K562 (cell line): ENCODE results near the gene CHCHD6. TPM values are rescaled to one million over a fixed set of nuclear protein-coding genes. Genes with fewer than 3 reads are reported as not detected.

Experiments
- ATAC-seq: fragments of 200-7000 bp; cut with Tn5 transposase; 3 replicates; pipeline ENCODE4 v1.9.1; 2020; ENCODE audit warnings: moderate library complexity
- BruUV-seq: library from RNA; stranded (reverse); fragments of 400-500 nt; replicated peaks from 2 replicates; lab custom pipeline; 2021; lab: Mats Ljungman, UMichigan
- CTCF ChIA-PET: fragments of 300-600 bp; formaldehyde crosslinking; extraction: SDS; loops from one replicate; lab custom pipeline; 2021; ENCODE audit warnings: low intra/inter-chr PET ratio; lab: Yijun Ruan, JAX
- POLR2A ChIA-PET: fragments of 300-600, 350-650 bp; sonication (Branson Sonifier 250); formaldehyde crosslinking; extraction: SDS; loops from one replicate; lab custom pipeline; 2021; ENCODE audit warnings: antibody characterized with exemption, inconsistent platforms; lab: Yijun Ruan, JAX
- DNase-seq, 4 experiments: peaks; one replicate each; pipeline versions ENCODE4 v3.0.0 to v3.0.0-alpha.2; 2011 to 2018; ENCODE audit warnings: low spot score in 3 of 4, mixed read lengths in 3 of 4; ENCODE audit errors: extremely low read depth in 1 of 4
- FAIRE-seq: peaks from 2 replicates; lab custom pipeline; 2011; peaks lifted over from hg19 to GRCh38; lab: Jason Lieb, UNC
- H2AFZ ChIP-seq: 2 replicates; pipeline ENCODE4 v1.6.0; 2011; ENCODE audit warnings: low read depth, low read length, control low read depth, inconsistent platforms
- H3K27ac ChIP-seq: fragments of 200-600 bp; 3 replicates; pipeline ENCODE4 v1.8.0; 2011; ENCODE audit warnings: low read depth, mild to moderate bottlenecking, control low read depth, inconsistent platforms, low read length, moderate library complexity, mixed read lengths; ENCODE audit errors: extremely low read depth
- H3K27me3 ChIP-seq, 2 experiments: fragments of 300-600 bp in 1 of 2; 2 replicates in 1 of 2; 3 replicates in 1 of 2; pipeline versions ENCODE4 v1.6.0 to v1.8.0; 2011; ENCODE audit warnings: inconsistent platforms in 2 of 2, low read length in 2 of 2, mild to moderate bottlenecking in 1 of 2, mixed read lengths in 1 of 2, moderate library complexity in 1 of 2; ENCODE audit not compliant: control insufficient read depth in 2 of 2, insufficient read depth in 2 of 2
- H3K36me3 ChIP-seq: fragments of 300-600 bp; 3 replicates; pipeline ENCODE4 v1.8.0; 2011; ENCODE audit warnings: mild to moderate bottlenecking, low read length, inconsistent platforms; ENCODE audit not compliant: control insufficient read depth, insufficient read depth
- H3K4me1 ChIP-seq, 2 experiments: fragments of 200-600 bp in 1 of 2; replicated peaks in 1 of 2; 2 replicates in 1 of 2; 3 replicates in 1 of 2; pipeline versions ENCODE4 v1.5.1 to v1.8.0; 2011; ENCODE audit warnings: inconsistent platforms in 2 of 2, low read length in 2 of 2, mild to moderate bottlenecking in 1 of 2, mixed read lengths in 1 of 2, moderate library complexity in 1 of 2; ENCODE audit not compliant: control insufficient read depth in 2 of 2, insufficient read depth in 2 of 2
- H3K4me2 ChIP-seq: 2 replicates; pipeline ENCODE4 v1.6.1; 2011; ENCODE audit warnings: low read length, control low read depth, inconsistent platforms, mixed read lengths; ENCODE audit not compliant: insufficient read depth
- H3K4me3 ChIP-seq: fragments of 200-600 bp; sonication (generic), shearing (Covaris generic); 2 replicates; pipeline ENCODE4 v1.5.1; 2016; ENCODE audit warnings: control low read depth, inconsistent platforms
- H3K79me2 ChIP-seq: fragments of 200-600 bp; 3 replicates; pipeline ENCODE4 v1.8.0; 2011; ENCODE audit warnings: low read length, inconsistent platforms; ENCODE audit not compliant: control insufficient read depth, insufficient read depth
- H3K9ac ChIP-seq, 2 experiments: 2 replicates each; pipeline versions ENCODE4 v1.6.0 to v1.6.1; 2011; ENCODE audit warnings: low read depth in 2 of 2, low read length in 2 of 2, control low read depth in 1 of 2, inconsistent platforms in 1 of 2, mild to moderate bottlenecking in 1 of 2, mixed read lengths in 1 of 2; ENCODE audit not compliant: insufficient read depth in 1 of 2
- H3K9me1 ChIP-seq: one replicate; pipeline ENCODE4 v1.6.0; 2011; ENCODE audit warnings: inconsistent platforms, mild to moderate bottlenecking, low read length, moderate library complexity; ENCODE audit not compliant: control insufficient read depth, insufficient read depth
- H3K9me3 ChIP-seq: replicated peaks from 2 replicates; pipeline ENCODE4 v1.5.1; 2011; ENCODE audit warnings: low read depth, low read length, inconsistent platforms; ENCODE audit not compliant: control insufficient read depth, insufficient read depth
- H4K20me1 ChIP-seq: replicated peaks from 2 replicates; pipeline ENCODE4 v1.6.1; 2011; ENCODE audit warnings: low read length, inconsistent platforms, mixed read lengths; ENCODE audit not compliant: control insufficient read depth, insufficient read depth
- BACH1 ChIP-seq: fragments of 200-800 bp; sonication (Bioruptor generic); IDR thresholded peaks from 2 replicates; pipeline ENCODE4 v1.6.1; 2016; ENCODE audit warnings: missing genetic modification characterization, missing compliant biosample characterization
- BRD4 ChIP-seq: fragments of 200-600 bp; sonication (generic); IDR thresholded peaks from 2 replicates; pipeline ENCODE4 v1.6.1; 2017; ENCODE audit warnings: inconsistent platforms
- CC2D1A ChIP-seq: fragments of 450-650 bp; IDR thresholded peaks from 2 replicates; pipeline ENCODE4 v1.6.1; 2017; ENCODE audit warnings: mild to moderate bottlenecking
- CEBPB ChIP-seq: fragments of 450-650 bp; IDR thresholded peaks from 2 replicates; pipeline ENCODE4 v1.6.1; 2016; ENCODE audit warnings: missing genetic modification characterization, missing compliant biosample characterization
- ESRRA ChIP-seq: fragments of 450-650 bp; IDR thresholded peaks from 2 replicates; pipeline ENCODE4 v1.6.1; 2014; ENCODE audit warnings: low read depth, mild to moderate bottlenecking, moderate library complexity, borderline replicate concordance
- HDGF ChIP-seq: fragments of 450-650 bp; IDR thresholded peaks from 2 replicates; pipeline ENCODE4 v1.6.1; 2016
- HEY1 ChIP-seq: fragments of 250-450 bp; sonication (Bioruptor Pico); IDR thresholded peaks from 2 replicates; pipeline ENCODE4 v1.5.0; 2020; ENCODE audit warnings: mild to moderate bottlenecking, moderate library complexity, borderline replicate concordance
- HSF4 ChIP-seq: fragments of 250-450 bp; sonication (Bioruptor Pico); IDR thresholded peaks from 2 replicates; pipeline ENCODE4 v2.1.2; 2022; ENCODE audit warnings: mild to moderate bottlenecking, moderate library complexity, borderline replicate concordance
- JUN ChIP-seq, 2 experiments: sonication (generic) in 1 of 2; formaldehyde crosslinking in 1 of 2; IDR thresholded peaks; 2 replicates each; pipeline versions ENCODE4 v1.6.1 to v1.8.0; 2012 to 2022; ENCODE audit warnings: borderline replicate concordance in 2 of 2, mild to moderate bottlenecking in 2 of 2, improper control_type of control experiment in 1 of 2, low read depth in 1 of 2, low read length in 1 of 2, missing genetic modification reagents in 1 of 2
- MYC ChIP-seq, 2 experiments: fragments of 250-450 bp in 1 of 2; sonication (Bioruptor Pico) in 1 of 2; IDR thresholded peaks; 2 replicates each; pipeline versions ENCODE4 v1.5.1 to v1.6.1; 2012 to 2021; ENCODE audit warnings: low read depth in 2 of 2, borderline replicate concordance in 1 of 2, improper control_type of control experiment in 1 of 2, low read length in 1 of 2, mild to moderate bottlenecking in 1 of 2, moderate library complexity in 1 of 2
- MYNN ChIP-seq, 2 experiments: sonication (generic); formaldehyde crosslinking in 1 of 2; IDR thresholded peaks; 2 replicates each; pipeline versions ENCODE4 v1.5.0 to v1.6.1; 2016 to 2020; ENCODE audit warnings: antibody characterized with exemption in 1 of 2, missing genetic modification reagents in 1 of 2
- PRPF4 ChIP-seq: fragments of 200-400 bp; formaldehyde crosslinking; IDR thresholded peaks from one replicate; pipeline ENCODE4 v1.6.1; 2017; ENCODE audit warnings: low read length, low read depth, mild to moderate bottlenecking; ENCODE audit not compliant: insufficient read depth, poor library complexity, severe bottlenecking
- RBBP5 ChIP-seq: fragments of 200-600 bp; sonication (generic); IDR thresholded peaks from 2 replicates; pipeline ENCODE4 v1.6.1; 2012; ENCODE audit warnings: borderline replicate concordance, mild to moderate bottlenecking, low read length, control low read depth, inconsistent platforms; ENCODE audit not compliant: insufficient read depth, poor library complexity, severe bottlenecking
- TAF1 ChIP-seq: IDR thresholded peaks from 2 replicates; pipeline ENCODE4 v1.6.1; 2011; ENCODE audit warnings: mild to moderate bottlenecking, low read length, moderate library complexity; ENCODE audit not compliant: insufficient read depth, control insufficient read depth, severe bottlenecking; ENCODE audit errors: extremely low read depth
- ZBTB49 ChIP-seq: sonication (generic); formaldehyde crosslinking; IDR thresholded peaks from 2 replicates; pipeline ENCODE4 v1.8.0; 2022; ENCODE audit warnings: missing genetic modification reagents, mild to moderate bottlenecking, borderline replicate concordance
- WGBS: fragments of 100-300 bp; shearing (Covaris generic); methylation state at CpG from one replicate; pipeline ENCODE4 v1.1.6; 2016; ENCODE audit warnings: low coverage, mixed read lengths; ENCODE audit not compliant: insufficient coverage; ENCODE audit errors: missing lambda C conversion rate; 5-methylcytosine and 5-hydroxymethylcytosine counted together
- in situ Hi-C: fragments of 300-500 bp; cut with MboI; formaldehyde crosslinking; loops from 4 replicates; pipeline ENCODE4 v1.15.0; 2018; ENCODE audit warnings: inconsistent platforms, mixed read lengths
- intact Hi-C: fragments of 100-400 bp; cut with micrococcal nuclease; formaldehyde crosslinking; loops from 2 replicates; pipeline ENCODE4 v1.14.2; 2022
- polyA plus RNA-seq, 8 experiments: library from polyadenylated mRNA; depleted of rRNA in 4 of 8; stranded (reverse) in 5 of 8; unstranded in 3 of 8; fragments of >200 nt; fragmentation: Nextera tagmentation in 2 of 8; fragmentation: Illumina TruSeq in 1 of 8; extraction: Ambion mirVana in 2 of 8; extraction: Trizol in 1 of 8; gene quantifications; 2 replicates each; pipeline versions ENCODE4 v1.2.1 to v1.2.3, GENCODE V29; 2011 to 2014; ENCODE audit warnings: inconsistent platforms in 1 of 8, missing spikeins in 1 of 8
- total RNA-seq, 7 experiments: library from RNA; depleted of rRNA in 6 of 7; stranded (reverse); fragments of >200 nt in 6 of 7; fragmentation: Illumina TruSeq in 2 of 7; extraction: Trizol in 2 of 7; gene quantifications; 2 replicates each; pipeline versions ENCODE4 v1.2.1 to v1.2.3, GENCODE V29; 2011 to 2021; ENCODE audit warnings: low replicate concordance in 1 of 7

The CHCHD6 gene
- total and polyA plus RNA-seq, 9 of the 15 experiments (the other 6 are each of a cell fraction or from before 2014, with no cell fraction given): 4.6 to 18.6 (median 10.9) TPM

- CTCF ChIA-PET: no interaction called here
- ATAC-seq (no peak), FAIRE-seq (no peak), DNase-seq (no peak)
- Histone ChIP-seq H4K20me1 (no peaks in the 10 kb centered on the region), H3K27me3 (no peaks in the 10 kb centered on the region), H3K9ac (no peak overlapping the region), H3K4me1 (peaks cover 3% of the 10 kb centered on the region in 2 experiments; a peak in 3 of 5 replicates), H3K79me2 (no peaks in the 10 kb centered on the region), H3K27ac (no peak overlapping the region), H3K4me2 (no peak overlapping the region), H3K36me3 (no peaks in the 10 kb centered on the region), H3K4me3 (no peak overlapping the region), H3K9me1 (no peaks in the 10 kb centered on the region), H3K9me3 (no peaks in the 10 kb centered on the region)
- intact Hi-C loops (no loop called here), in situ Hi-C loops (no loop called here)
- 77% methylated on average over 10 of the region's 10 CpGs for WGBS
- POLR2A ChIA-PET: interaction anchor here (0.8 kb wide), 1 partner anchor 8 kb away, joined by 3 read pairs; no protein-coding TSS in a partner anchor
- no TSS peak for BruUV-seq
- TF ChIP-seq ESRRA (no peak), BRD4 (no peak), MYC (IDR thresholded peaks at IDR 0.05; ENCODE audit: low read depth, low read length) (no peak), MYC (CRISPR knock-in tag; IDR thresholded peaks at IDR 0.05; ENCODE audit: borderline replicate concordance, low read depth) (no peak), HEY1 (CRISPR knock-in tag) (no peak), HDGF (no peak), JUN (IDR thresholded peaks at IDR 0.05; ENCODE audit: borderline replicate concordance, low read depth, low read length) (no peak), JUN (CRISPR knock-in tag; IDR thresholded peaks at IDR 0.05; ENCODE audit: borderline replicate concordance) (no peak), RBBP5 (no peak), CEBPB (tag) (no peak), BACH1 (no peak), ZBTB49 (CRISPR knock-in tag) (no peak), CC2D1A (no peak), HSF4 (CRISPR knock-in tag) (no peak), PRPF4 (no peak), TAF1 (no peak), MYNN (IDR thresholded peaks at IDR 0.05) (no peak), MYNN (CRISPR knock-in tag; IDR thresholded peaks at IDR 0.05) (no peak)
- TF ChIP-seq, all 486 proteins: peak for 0
- no peak overlapping the region for H2AFZ ChIP-seq
These were observed 197.0 kb downstream of the CHCHD6 start for GRCh38 chr3:126900859-126901540.
